ENCODE results near the gene PDCD1LG2. TPM values are rescaled to one million over a fixed set of nuclear protein-coding genes. Genes with fewer than 3 reads are reported as not detected.

PDCD1LG2 gene
- total and polyA plus RNA-seq, 2 of the 8 experiments (the other 6 are each of a cell fraction or from before 2014, with no cell fraction given): not detected

GRCh38 chr9:5559659-5560058, 49.3 kb downstream of the PDCD1LG2 start:
- Histone ChIP-seq H2BK15ac (ENCODE audit: low read length) (no peak overlapping the region), H2BK20ac (ENCODE audit: low read length) (no peak overlapping the region), H2BK12ac (ENCODE audit: low read depth, low read length) (no peak overlapping the region), H3K23me2 (ENCODE audit: low read depth, low read length) (no peaks in the 10 kb centered on the region; the same call in 1 of the 2 replicates), H3K9me3 (ENCODE audit: insufficient read depth in 2 of 2, low read depth in 1 of 2, low read length in 1 of 2) (peaks cover 0 to 5% of the 10 kb centered on the region in 2 experiments; a peak in 1 of 4 replicates), H3K23ac (ENCODE audit: insufficient read length) (no peak overlapping the region), H3K4ac (replicated peaks; ENCODE audit: insufficient read length, low read depth, low read length) (no peak overlapping the region), H4K8ac (ENCODE audit: extremely low read depth, insufficient read depth, low read length) (no peak overlapping the region), H4K20me1 (replicated peaks in 1 of 2; ENCODE audit: control insufficient read depth in 1 of 2, insufficient read depth in 2 of 2, low read length in 2 of 2) (no peaks in the 10 kb centered on the region), H2BK5ac (ENCODE audit: low read depth, low read length) (no peak overlapping the region), H4K91ac (replicated peaks; ENCODE audit: insufficient read length, low read length) (no peak overlapping the region), H2AK5ac (ENCODE audit: low read depth, low read length) (no peak overlapping the region), H3K27me3 (replicated peaks in 1 of 4; ENCODE audit: control insufficient read depth in 3 of 4, extremely low read depth in 1 of 4, insufficient read depth in 3 of 4, low read length in 3 of 4) (peaks cover 0 to 5% (median under 1%) of the 10 kb centered on the region in 4 experiments; a peak in 3 of 7 replicates), H3K9ac (replicated peaks in 1 of 4; ENCODE audit: extremely low read depth in 1 of 4, low read depth in 3 of 4, low read length in 3 of 4) (no peak overlapping the region), H3K4me3 (ENCODE audit: extremely low read depth in 1 of 4, insufficient read depth in 2 of 4, low read depth in 3 of 4, low read length in 4 of 4) (no peak overlapping the region), H3K4me1 (replicated peaks in 1 of 4; ENCODE audit: control insufficient read depth in 3 of 4, insufficient read depth in 4 of 4, low read length in 3 of 4) (no peaks in the 10 kb centered on the region), H3K18ac (ENCODE audit: extremely low read depth, low read length) (no peak overlapping the region), H2AFZ (ENCODE audit: low read length) (no peak overlapping the region), H4K5ac (ENCODE audit: insufficient read length, low read depth, low read length) (no peak overlapping the region), H3K27ac (ENCODE audit: low read depth, low read length) (no peak overlapping the region), H2BK120ac (replicated peaks; ENCODE audit: low read depth, low read length) (no peak overlapping the region), H3K79me1 (ENCODE audit: low read depth, low read length) (no peaks in the 10 kb centered on the region), H3K4me2 (ENCODE audit: insufficient read depth in 1 of 2, low read depth in 2 of 2, low read length in 2 of 2) (no peak overlapping the region), H3K14ac (ENCODE audit: insufficient read length) (no peak overlapping the region), H3K79me2 (ENCODE audit: control insufficient read depth in 1 of 2, insufficient read depth in 2 of 2, low read length in 2 of 2) (no peaks in the 10 kb centered on the region), H3K56ac (replicated peaks; ENCODE audit: insufficient read length, low read depth, low read length) (no peak overlapping the region), H3K36me3 (ENCODE audit: control insufficient read depth in 2 of 4, insufficient read depth in 4 of 4, low read length in 3 of 4) (no peaks in the 10 kb centered on the region)
- FAIRE-seq (no peak), DNase-seq (ENCODE audit: low read depth in 1 of 2, low spot score in 2 of 2) (no peak)
- TF ChIP-seq ATF3 (IDR thresholded peaks at IDR 0.05; ENCODE audit: insufficient read depth, low read depth, low read length): no peak
- no peak for TF ChIP-seq ZNF274 (IDR thresholded peaks at IDR 0.05; ENCODE audit: borderline replicate concordance, extremely low read depth, low read length)
- no peak for TF ChIP-seq RXRA (IDR thresholded peaks at IDR 0.05; ENCODE audit: insufficient read depth, low read depth, low read length)
- no peak for TF ChIP-seq BRCA1 (IDR thresholded peaks at IDR 0.05; ENCODE audit: low read depth, low read length)
- no peak for TF ChIP-seq HDAC2 (IDR thresholded peaks at IDR 0.05; ENCODE audit: borderline replicate concordance in 1 of 2, low read depth in 2 of 2, low read length in 2 of 2)
- no peak for TF ChIP-seq GTF2F1 (IDR thresholded peaks at IDR 0.05; ENCODE audit: borderline replicate concordance, low read depth, low read length)
- no peak for TF ChIP-seq TAF7 (optimal IDR thresholded peaks at IDR 0.05; ENCODE audit: borderline replicate concordance, low read depth, low read length)
- ChIA-PET POLR2A (ENCODE audit: partially characterized antibody) (no interaction called here), CTCF (ENCODE audit: partially characterized antibody) (interaction anchor here (0.6 to 3.7 kb wide), 5 partner anchors 10 to 45 kb away, joined by 3 to 16 read pairs (median 4); no protein-coding TSS in a partner anchor)
- WGBS, 2 experiments (ENCODE audit: extremely low coverage in 1 of 2, insufficient coverage in 1 of 2, insufficient read length in 1 of 2, insufficient replicate concordance in 2 of 2, low coverage in 1 of 2, low lambda C conversion rate in 2 of 2, missing lambda C conversion rate in 1 of 2): 89% methylated on average over 2 of the region's 2 CpGs; no CpG with 5 or more reads in 1 of the 2 experiments
